Fibroblast of villous mesenchyme (primary cell): ENCODE measurements around the gene CYP26B1. TPM values are rescaled to one million over a fixed set of nuclear protein-coding genes. Genes with fewer than 3 reads are reported as not detected.

ENCODE experiments used
- DNase-seq: peaks from one replicate; pipeline ENCODE4 v3.0.0-alpha.2; 2010; ENCODE audit warnings: low read depth
- H3K4me3 ChIP-seq: 2 replicates; pipeline ENCODE4 v1.5.1; 2011; ENCODE audit warnings: low read depth, mild to moderate bottlenecking, low read length
- total RNA-seq: library from RNA; depleted of rRNA; stranded (reverse); fragments of >200 nt; gene quantifications from 2 replicates; pipeline ENCODE4 v1.2.3, GENCODE V29; 2012
- TF ChIP-seq, protein P1 (sequence below): IDR thresholded peaks from 2 replicates; pipeline ENCODE4 v1.5.1; 2012; ENCODE audit warnings: low read depth, mild to moderate bottlenecking, low read length; ENCODE audit not compliant: insufficient read depth

CYP26B1 gene
- total RNA-seq, 1 donor: 0.43 TPM

DNA sequence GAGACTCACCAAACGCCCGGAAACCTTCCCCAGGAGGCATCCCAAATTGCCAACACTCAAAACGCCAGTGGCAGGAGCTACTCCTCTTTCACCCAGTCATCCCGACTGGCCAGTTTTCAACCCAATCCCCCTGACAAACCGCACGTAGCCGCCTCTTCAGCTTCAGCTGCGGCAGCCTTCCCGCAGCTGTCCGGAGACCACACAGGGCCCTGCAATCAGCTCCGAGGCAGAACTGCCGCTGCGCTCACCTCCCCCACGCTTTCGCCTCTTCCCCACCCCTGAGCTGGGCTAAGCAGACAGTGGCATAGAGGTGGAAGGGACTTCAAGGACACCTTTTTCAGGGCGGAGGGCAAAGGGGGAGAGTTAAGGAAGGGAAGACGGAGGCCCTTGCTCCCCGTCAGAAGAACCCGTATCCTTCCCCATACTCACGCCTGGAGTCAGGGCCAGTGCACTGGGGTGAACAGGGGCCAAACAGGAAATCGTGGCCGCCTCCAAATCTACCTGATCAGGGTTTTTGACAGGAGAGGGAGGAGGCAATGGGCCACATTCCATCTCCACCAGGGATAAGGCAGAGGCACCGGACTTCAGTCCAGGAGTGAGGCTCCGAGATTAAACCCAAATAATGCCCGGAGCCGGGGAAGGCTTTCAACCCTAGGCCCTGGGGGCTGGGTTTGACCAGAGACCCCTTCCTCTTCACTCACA is 16.9 kb downstream of the CYP26B1 start:
- DNase-seq: no peak
- TF ChIP-seq, protein P1, sequence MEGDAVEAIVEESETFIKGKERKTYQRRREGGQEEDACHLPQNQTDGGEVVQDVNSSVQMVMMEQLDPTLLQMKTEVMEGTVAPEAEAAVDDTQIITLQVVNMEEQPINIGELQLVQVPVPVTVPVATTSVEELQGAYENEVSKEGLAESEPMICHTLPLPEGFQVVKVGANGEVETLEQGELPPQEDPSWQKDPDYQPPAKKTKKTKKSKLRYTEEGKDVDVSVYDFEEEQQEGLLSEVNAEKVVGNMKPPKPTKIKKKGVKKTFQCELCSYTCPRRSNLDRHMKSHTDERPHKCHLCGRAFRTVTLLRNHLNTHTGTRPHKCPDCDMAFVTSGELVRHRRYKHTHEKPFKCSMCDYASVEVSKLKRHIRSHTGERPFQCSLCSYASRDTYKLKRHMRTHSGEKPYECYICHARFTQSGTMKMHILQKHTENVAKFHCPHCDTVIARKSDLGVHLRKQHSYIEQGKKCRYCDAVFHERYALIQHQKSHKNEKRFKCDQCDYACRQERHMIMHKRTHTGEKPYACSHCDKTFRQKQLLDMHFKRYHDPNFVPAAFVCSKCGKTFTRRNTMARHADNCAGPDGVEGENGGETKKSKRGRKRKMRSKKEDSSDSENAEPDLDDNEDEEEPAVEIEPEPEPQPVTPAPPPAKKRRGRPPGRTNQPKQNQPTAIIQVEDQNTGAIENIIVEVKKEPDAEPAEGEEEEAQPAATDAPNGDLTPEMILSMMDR: no peak
- no peak overlapping the region for H3K4me3 ChIP-seq

DNA sequence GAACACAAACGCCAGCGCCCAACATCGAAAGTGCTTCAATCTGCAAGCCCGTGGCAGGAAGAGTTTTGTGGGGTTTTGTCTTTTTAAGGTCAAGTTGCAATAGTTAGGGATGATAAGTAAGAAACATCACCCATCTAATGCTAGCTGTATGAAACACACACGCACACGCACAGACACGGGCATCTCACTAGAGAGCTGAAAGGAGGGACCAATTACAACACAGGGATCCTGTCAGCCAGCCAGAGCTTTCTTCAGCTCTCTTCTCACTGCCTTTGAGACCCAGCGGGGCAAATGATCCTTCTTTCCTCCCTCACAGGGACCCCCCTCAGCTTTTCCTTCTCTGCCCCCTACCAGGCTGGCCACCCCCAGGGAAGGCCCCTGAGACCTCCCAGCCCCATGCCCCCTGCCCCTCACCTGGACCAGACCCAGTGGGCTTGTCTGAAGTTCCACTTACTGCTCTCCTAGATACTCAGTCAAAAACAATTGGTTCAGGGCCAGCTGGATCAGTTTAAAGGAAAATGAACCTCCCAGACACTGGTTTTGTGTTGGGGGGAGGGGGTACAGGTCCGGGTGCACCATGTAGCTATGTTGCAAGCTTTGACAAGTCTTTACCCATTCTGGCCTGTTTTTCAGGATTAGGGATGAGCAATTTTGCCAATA is 17.9 kb downstream of the CYP26B1 start:
- H3K4me3 ChIP-seq: no peak overlapping the region
- no peak for DNase-seq
- TF ChIP-seq, protein P1: no peak

DNA sequence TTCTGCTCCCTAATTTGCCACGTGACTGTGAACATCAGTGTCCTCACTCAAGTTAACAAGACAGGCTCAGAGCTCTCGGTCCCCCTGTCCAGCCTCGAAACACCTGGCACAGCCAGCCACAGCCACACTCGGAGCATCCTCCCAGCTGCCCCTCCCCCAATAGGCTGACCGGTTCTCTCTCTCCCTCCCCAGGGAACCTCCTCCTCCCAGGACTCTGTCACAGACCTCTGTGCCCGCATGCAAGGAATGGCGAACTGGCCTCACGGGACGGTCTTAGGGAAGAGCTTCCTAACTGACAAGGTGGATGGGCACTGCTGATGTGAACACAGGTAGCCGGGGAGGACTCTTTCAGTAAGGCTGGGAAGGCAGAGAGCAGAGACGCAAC is 18.8 kb downstream of the CYP26B1 start:
- TF ChIP-seq, protein P1: no peak
- H3K4me3 ChIP-seq: no peak overlapping the region
- DNase-seq: no peak

DNA sequence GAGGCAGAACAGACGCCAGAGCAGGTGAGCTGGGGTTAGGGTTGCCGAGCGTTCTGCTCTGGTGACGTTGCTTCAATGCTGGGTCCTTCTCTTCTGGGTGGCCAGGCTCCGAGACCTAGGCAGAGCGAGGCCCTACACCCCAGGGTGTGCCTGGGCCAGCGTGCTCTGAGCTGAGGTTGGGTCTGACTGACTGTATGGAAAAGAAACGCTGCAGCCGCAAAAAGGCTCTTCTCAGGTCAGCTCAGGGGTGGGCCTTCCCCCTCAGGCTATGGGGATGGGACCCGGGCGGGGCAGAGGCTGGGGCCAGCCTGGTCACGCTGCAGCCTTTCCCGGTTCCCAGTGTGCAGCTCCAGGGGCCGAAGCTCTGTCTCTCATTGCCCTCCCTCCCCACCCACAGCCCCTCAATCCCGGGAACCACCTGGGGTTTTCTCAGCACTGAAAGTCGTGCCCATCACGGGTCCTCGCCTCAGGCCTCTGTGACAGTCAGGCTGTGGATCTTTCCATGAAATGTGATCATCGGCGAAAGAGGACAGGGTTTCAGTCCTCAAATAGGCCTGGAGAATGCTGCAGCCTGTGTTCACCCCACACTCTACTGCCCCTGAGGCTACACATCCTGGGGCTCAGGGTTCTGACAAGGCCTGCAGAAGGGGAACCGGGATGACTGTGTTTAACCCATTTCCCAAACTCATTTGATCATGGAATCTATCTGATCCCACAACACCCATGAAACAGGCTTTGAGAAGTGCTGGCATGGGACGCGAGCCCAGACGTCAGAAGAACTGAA is 19.4 kb downstream of the CYP26B1 start:
- no peak for DNase-seq
- TF ChIP-seq, protein P1: no peak
- no peak overlapping the region for H3K4me3 ChIP-seq

DNA sequence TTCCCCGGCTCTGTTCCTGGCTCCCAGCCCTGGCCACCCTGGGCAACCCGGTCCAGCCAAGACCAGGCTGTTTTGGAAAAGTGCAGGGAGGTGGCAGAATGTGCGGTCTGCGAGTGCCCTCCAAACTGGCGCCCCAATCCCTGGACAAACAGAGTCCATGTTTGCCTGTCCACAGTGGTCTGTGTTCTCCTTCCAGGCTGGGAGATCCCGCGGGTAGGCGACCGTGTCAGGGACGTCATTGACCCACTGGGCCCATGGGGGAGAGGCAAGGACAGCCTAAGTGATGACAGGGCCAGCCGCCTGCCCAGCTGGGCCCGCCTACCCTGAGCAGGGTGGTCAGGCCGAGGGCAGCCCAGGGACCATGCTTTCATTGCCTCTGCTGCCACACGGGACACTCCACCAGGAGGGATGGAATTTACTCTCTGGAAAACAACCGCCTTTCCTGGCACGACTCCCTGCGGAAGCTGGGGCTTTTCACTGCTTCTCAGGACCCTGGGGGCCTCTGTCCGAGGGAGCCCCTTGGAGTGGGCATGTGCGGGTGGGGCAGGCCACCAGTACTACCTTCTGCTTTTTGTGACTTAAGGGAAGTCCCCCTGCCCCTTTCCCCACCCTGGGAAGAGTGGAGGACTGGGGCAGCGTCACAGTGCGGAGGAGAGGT is 20.1 kb downstream of the CYP26B1 start:
- no peak for DNase-seq
- TF ChIP-seq, protein P1: no peak
- H3K4me3 ChIP-seq: no peak overlapping the region

DNA sequence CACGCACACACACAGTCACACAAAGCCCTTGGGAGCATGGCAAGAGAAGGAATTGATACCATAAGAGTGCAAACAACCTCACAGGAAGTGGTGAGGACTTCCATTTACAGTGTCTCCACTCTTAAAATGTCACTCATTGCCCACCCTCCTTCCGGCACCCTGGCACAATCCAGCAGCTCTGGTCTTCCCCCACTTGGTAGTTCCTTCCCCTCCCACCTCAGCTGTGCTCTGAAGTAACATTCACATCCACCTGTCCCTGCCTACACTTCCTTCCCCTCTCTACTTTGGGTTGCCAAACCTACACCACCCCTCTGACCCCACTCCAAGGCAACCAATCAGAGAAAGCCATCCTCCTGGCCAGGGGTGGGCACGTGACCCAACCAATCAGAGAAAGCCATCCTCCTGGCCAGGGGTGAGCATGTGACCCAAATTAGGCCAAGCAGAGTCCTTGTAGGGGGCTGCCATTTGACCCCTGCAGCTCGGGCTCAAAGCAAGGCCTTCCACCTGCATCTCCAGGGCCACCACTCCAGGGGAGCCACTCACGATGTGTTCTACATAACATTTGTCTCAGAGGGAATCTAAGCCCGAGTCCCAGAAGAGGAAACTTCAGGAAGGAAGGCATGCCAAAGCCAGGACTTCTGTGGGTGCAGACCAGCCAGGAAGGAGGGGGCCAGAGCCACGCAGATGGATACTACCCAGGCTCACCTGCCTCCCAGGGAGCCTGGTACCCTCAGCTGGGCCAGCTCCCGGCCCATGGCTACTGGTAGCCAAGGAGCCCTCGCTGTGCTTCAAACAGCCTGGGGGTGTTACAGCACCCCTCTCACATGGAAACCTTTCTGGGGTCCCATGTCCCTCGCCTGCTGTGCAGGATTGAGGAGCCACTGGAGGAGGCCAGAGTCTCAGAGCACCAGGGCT is 21.2 kb downstream of the CYP26B1 start:
- no peak overlapping the region for H3K4me3 ChIP-seq

More for the DNA sequence above, 21.2 kb downstream of the CYP26B1 start:
- no peak for DNase-seq
- TF ChIP-seq, protein P1: no peak
